ENCODE data around the gene OLFM1. TPM values are rescaled to one million over a fixed set of nuclear protein-coding genes. Genes with fewer than 3 reads are reported as not detected.

Gene OLFM1
- total RNA-seq, 1 experiment from 2014 or later = 0.39 TPM

- no peaks in the 10 kb centered on the region for H3K36me3 ChIP-seq (ENCODE audit: control insufficient read depth, insufficient read depth, low read length)
- DNase-seq (ENCODE audit: low read depth, low spot score) (no peak), ATAC-seq (no peak)
- no peaks in the 10 kb centered on the region for H3K4me1 ChIP-seq (ENCODE audit: control insufficient read depth, insufficient read depth, low read length)
- TF ChIP-seq CTCF (IDR thresholded peaks at IDR 0.05) (no peak), POLR2AphosphoS5 (IDR thresholded peaks at IDR 0.05; ENCODE audit: low read depth, low read length) (no peak), TCF7L2 (IDR thresholded peaks at IDR 0.05; ENCODE audit: low read depth, low read length) (no peak)
- TF ChIP-seq, protein P1, sequence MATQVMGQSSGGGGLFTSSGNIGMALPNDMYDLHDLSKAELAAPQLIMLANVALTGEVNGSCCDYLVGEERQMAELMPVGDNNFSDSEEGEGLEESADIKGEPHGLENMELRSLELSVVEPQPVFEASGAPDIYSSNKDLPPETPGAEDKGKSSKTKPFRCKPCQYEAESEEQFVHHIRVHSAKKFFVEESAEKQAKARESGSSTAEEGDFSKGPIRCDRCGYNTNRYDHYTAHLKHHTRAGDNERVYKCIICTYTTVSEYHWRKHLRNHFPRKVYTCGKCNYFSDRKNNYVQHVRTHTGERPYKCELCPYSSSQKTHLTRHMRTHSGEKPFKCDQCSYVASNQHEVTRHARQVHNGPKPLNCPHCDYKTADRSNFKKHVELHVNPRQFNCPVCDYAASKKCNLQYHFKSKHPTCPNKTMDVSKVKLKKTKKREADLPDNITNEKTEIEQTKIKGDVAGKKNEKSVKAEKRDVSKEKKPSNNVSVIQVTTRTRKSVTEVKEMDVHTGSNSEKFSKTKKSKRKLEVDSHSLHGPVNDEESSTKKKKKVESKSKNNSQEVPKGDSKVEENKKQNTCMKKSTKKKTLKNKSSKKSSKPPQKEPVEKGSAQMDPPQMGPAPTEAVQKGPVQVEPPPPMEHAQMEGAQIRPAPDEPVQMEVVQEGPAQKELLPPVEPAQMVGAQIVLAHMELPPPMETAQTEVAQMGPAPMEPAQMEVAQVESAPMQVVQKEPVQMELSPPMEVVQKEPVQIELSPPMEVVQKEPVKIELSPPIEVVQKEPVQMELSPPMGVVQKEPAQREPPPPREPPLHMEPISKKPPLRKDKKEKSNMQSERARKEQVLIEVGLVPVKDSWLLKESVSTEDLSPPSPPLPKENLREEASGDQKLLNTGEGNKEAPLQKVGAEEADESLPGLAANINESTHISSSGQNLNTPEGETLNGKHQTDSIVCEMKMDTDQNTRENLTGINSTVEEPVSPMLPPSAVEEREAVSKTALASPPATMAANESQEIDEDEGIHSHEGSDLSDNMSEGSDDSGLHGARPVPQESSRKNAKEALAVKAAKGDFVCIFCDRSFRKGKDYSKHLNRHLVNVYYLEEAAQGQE (IDR thresholded peaks at IDR 0.05; ENCODE audit: insufficient read depth in 1 of 2, low read depth in 2 of 2, low read length in 1 of 2) = no peak
- H3K9me3 ChIP-seq (ENCODE audit: control insufficient read depth, insufficient read depth, low read depth, low read length) = no peaks in the 10 kb centered on the region
- in situ Hi-C loops (cut with HindIII; ENCODE audit: low pct_unique_long_range_greater_than_20kb, low sequenced_read_pairs) = no loop called here
- no TSS peak for BruUV-seq (replicated peaks)
- H3K27me3 ChIP-seq (ENCODE audit: control insufficient read depth, insufficient read depth, low read length) = no peaks in the 10 kb centered on the region
- no peak overlapping the region for H3K27ac ChIP-seq (ENCODE audit: low read length)
- intact Hi-C loops (cut with micrococcal nuclease; ENCODE audit: unreplicated experiment) = no loop called here
- no peak overlapping the region for H3K4me3 ChIP-seq (ENCODE audit: low read depth in 2 of 2, low read length in 2 of 2)
- POLR2A ChIA-PET = no interaction called here
- CTCF ChIA-PET = no interaction called here
Observed at GRCh38 chr9:135122316-135122715, 34.8 kb downstream of the OLFM1 start.

GRCh38 chr9:135123126-135123772, 35.8 kb downstream of the OLFM1 start:
- H3K27ac ChIP-seq (ENCODE audit: low read length) = no peak overlapping the region
- ChIA-PET POLR2A (no interaction called here), CTCF (no interaction called here)
- intact Hi-C loops (cut with micrococcal nuclease; ENCODE audit: unreplicated experiment) (no loop called here), in situ Hi-C loops (cut with HindIII; ENCODE audit: low pct_unique_long_range_greater_than_20kb, low sequenced_read_pairs) (no loop called here)
- DNase-seq (ENCODE audit: low read depth, low spot score) (no peak), ATAC-seq (no peak)
- no peaks in the 10 kb centered on the region for H3K4me1 ChIP-seq (ENCODE audit: control insufficient read depth, insufficient read depth, low read length)
- no peaks in the 10 kb centered on the region for H3K9me3 ChIP-seq (ENCODE audit: control insufficient read depth, insufficient read depth, low read depth, low read length)
- BruUV-seq (replicated peaks) = no TSS peak
- TF ChIP-seq SIN3A (IDR thresholded peaks at IDR 0.05; ENCODE audit: borderline replicate concordance, insufficient read depth, low read depth, low read length) = no peak
- TF ChIP-seq POLR2AphosphoS5 (IDR thresholded peaks at IDR 0.05; ENCODE audit: low read depth, low read length) = no peak
- no peak for TF ChIP-seq CTCF (IDR thresholded peaks at IDR 0.05)
- TF ChIP-seq, protein P1 (IDR thresholded peaks at IDR 0.05; ENCODE audit: insufficient read depth in 1 of 2, low read depth in 2 of 2, low read length in 1 of 2) = no peak
- no peak for TF ChIP-seq TCF7L2 (IDR thresholded peaks at IDR 0.05; ENCODE audit: low read depth, low read length)
- H3K27me3 ChIP-seq (ENCODE audit: control insufficient read depth, insufficient read depth, low read length) = no peaks in the 10 kb centered on the region
- no peak overlapping the region for H3K4me3 ChIP-seq (ENCODE audit: low read depth in 2 of 2, low read length in 2 of 2)
- no peaks in the 10 kb centered on the region for H3K36me3 ChIP-seq (ENCODE audit: control insufficient read depth, insufficient read depth, low read length)

Measured in Panc1 (cell line).